ENCODE data around the gene CLDN6.

- TF ChIP-seq CTCF (IDR thresholded peaks at IDR 0.05): peak in 4 of 6 experiments; percentile 12 to 20 (median 16)
- TF ChIP-seq POLR2A (IDR thresholded peaks at IDR 0.05): no peak
These were observed 3.6 kb upstream of the CLDN6 start for GRCh38 chr16:3021449-3022207.

Data from adrenal gland (tissue), 5 donors.